AG09319 (cell line): ENCODE results near the gene SLC14A1.

Experiments used
- DNase-seq: peaks from one replicate; pipeline ENCODE4 v3.0.0-alpha.2; 2010; ENCODE audit warnings: low read depth; ENCODE audit errors: extremely low read depth
- TF ChIP-seq, protein P1 (sequence below): IDR thresholded peaks from 2 replicates; pipeline ENCODE4 v1.5.1; 2011; ENCODE audit warnings: low read depth, mild to moderate bottlenecking, inconsistent platforms, low read length, moderate library complexity

SLC14A1 gene

GRCh38 chr18:45722899-45723298 is 1.1 kb upstream of the SLC14A1 start:
- TF ChIP-seq, protein P1, sequence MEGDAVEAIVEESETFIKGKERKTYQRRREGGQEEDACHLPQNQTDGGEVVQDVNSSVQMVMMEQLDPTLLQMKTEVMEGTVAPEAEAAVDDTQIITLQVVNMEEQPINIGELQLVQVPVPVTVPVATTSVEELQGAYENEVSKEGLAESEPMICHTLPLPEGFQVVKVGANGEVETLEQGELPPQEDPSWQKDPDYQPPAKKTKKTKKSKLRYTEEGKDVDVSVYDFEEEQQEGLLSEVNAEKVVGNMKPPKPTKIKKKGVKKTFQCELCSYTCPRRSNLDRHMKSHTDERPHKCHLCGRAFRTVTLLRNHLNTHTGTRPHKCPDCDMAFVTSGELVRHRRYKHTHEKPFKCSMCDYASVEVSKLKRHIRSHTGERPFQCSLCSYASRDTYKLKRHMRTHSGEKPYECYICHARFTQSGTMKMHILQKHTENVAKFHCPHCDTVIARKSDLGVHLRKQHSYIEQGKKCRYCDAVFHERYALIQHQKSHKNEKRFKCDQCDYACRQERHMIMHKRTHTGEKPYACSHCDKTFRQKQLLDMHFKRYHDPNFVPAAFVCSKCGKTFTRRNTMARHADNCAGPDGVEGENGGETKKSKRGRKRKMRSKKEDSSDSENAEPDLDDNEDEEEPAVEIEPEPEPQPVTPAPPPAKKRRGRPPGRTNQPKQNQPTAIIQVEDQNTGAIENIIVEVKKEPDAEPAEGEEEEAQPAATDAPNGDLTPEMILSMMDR, result peak; percentile 70

GRCh38 chr18:45724601-45725000 is 620 bp downstream of the SLC14A1 start:
- DNase-seq, result no peak
- TF ChIP-seq, protein P1, result no peak

More at GRCh38 chr18:45722899-45723298, 1.1 kb upstream of the SLC14A1 start:
- no peak for DNase-seq

GRCh38 chr18:45725336-45725735 is 1.4 kb downstream of the SLC14A1 start:
- TF ChIP-seq, protein P1, result no peak
- DNase-seq, result no peak

- no peak for DNase-seq
- TF ChIP-seq, protein P1, result no peak
Observed at GRCh38 chr18:45726603-45727002, 2.6 kb downstream of the SLC14A1 start.

DNA sequence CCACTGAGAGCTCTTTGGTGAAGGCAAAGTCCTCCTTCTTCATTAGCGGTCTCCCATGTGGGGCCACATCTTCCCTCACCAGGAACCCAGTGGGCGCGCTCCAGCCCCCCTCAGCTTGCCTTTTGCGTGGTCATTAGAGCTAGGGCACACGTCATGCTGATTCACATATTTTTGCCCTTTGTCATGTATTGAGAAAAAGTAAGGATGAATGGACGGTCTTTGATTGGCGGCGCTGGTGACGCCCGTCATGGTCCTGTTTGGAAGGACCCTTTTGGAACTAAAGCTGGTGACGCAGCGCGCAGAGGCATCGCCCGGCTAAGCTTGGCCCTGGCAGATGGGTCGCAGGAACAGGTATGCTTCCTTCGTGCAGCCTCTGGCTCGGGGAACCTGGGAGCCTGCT is 3.1 kb downstream of the SLC14A1 start:
- DNase-seq, result no peak
- TF ChIP-seq, protein P1, result no peak

GRCh38 chr18:45728336-45729010 is 4.5 kb downstream of the SLC14A1 start:
- TF ChIP-seq, protein P1, result no peak
- DNase-seq, result peak; percentile 59

DNA sequence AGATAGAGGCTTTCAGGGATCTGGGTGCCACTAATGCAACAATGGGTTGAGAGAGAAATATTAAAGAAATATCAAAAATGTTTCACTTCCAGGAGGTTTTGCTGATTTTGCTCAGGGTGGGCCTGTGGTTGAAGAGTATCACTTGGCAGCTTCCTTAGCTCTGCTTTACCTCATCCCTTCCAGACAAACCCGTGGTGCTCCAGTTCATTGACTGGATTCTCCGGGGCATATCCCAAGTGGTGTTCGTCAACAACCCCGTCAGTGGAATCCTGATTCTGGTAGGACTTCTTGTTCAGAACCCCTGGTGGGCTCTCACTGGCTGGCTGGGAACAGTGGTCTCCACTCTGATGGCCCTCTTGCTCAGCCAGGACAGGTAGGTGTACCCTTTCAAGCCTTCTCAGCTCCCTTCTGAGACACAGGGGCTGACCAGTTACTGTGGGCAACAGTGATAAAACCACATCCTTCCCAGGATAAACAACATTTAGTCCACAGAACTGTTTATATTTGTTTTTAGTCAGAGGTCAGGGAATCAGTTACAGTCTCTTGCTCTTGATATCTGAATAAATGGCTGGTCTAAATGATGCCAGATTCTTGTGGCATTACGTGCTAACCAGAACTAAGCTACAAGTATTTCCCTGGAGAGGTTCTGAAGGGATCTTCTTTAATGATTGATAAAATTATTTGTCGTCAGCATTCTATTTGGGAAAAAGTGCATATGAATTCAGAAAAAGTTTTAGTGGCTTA is 7.0 kb downstream of the SLC14A1 start:
- TF ChIP-seq, protein P1, result no peak
- no peak for DNase-seq
